NCI-H1105 treated with DMSO at 0.1 percent for 48 hours (cell line): ENCODE results near the gene GMPR.
"Not testable (repeated sequence)": the region's sequence is repeated elsewhere in the genome, so short reads cannot be mapped to it uniquely, and the experiment has no call there.

Experiments used
- DNase-seq: peaks from one replicate; lab custom pipeline; 2025; lab: John Stamatoyannopoulos, UW

The GMPR gene

GRCh38 chr6:16248271-16248853 is 10.0 kb downstream of the GMPR start:
- no peak for DNase-seq

DNA sequence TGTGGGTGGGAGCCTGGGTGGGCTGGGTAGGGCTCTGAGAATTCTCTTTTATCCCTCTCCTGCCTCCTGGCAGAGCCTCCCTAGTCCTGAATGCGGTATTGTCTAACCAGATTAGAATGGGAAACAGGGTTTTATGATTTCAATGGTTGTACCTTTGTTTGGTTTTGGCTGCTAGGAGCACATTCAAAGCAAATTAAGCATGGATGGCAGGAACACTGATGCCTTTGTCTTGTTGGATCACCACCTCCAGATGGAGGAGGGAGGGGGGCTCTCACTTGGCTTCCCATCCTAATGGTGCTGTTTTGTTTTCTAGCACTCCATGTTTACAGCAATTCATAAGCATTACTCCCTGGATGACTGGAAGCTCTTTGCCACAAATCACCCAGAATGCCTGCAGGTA is 11.6 kb downstream of the GMPR start:
- DNase-seq: peak; percentile 54

DNA sequence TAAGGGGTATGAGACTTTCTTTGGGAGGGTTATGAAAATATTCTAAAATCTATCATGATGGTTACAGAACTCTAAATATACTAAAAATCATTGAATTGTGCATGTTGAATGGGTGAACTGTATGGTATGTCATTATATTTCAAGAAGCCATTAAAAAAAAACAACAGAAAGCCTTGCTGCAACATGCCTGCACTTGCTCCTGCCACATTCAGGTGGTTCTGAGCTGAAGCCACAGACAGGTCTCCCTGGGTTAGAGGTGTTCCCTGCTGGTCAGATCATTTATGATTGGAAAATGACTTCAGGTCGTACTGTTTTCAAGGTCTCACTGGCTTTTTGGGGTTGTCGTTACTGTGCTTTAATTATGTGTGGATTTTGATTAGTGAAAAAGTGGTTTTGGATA is 13.3 kb downstream of the GMPR start:
- DNase-seq: peak; percentile 43

GRCh38 chr6:16252686-16253299 is 14.4 kb downstream of the GMPR start:
- DNase-seq: no peak

DNA sequence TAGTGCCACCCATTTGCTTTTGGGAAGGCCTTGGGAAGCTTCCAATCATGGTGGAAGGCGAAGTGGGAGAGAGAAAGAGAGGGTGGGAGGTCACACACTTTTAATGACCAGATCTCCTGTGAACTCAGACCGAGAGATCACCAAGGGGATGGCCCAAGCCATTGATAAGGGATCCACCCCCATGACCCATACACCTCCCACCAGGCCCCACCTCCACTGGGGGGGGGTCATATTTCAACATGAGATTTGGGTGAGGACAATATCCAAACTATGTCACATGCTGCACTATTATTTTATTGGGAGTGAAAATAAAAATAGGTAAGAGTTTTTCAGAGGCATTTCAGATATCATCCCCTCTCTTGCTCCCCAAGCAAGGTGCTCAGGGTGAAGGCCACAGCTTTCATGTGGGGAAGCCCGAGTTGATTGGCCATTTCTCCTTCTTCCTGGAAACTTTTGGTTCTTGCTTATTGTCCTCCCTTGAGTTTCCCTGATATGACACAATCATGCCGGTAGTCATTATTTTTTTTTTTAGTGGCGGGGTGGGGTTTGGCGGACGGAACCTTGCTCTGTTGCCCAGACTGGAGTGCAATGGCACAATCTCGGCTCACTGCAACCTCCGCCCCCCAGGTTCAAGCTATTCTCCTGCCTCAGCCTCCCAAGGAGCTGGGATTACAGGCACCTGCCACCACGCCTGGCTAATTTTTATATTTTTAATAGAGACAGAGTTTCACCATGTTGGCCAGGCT is 15.2 kb downstream of the GMPR start:
- DNase-seq: no peak

- no peak for DNase-seq
These were observed 16.1 kb downstream of the GMPR start for GRCh38 chr6:16254535-16254934.

- DNase-seq: no peak
These were observed 18.4 kb downstream of the GMPR start for GRCh38 chr6:16256781-16257180.

GRCh38 chr6:16257999-16258708 is 19.8 kb downstream of the GMPR start:
- no peak for DNase-seq

- DNase-seq: no peak
These were observed 20.3 kb downstream of the GMPR start for GRCh38 chr6:16258709-16259075.

- not testable (repeated sequence) for DNase-seq
These were observed 21.2 kb downstream of the GMPR start for GRCh38 chr6:16259604-16260003.

- DNase-seq: not testable (repeated sequence)
These were observed 22.2 kb downstream of the GMPR start for GRCh38 chr6:16260602-16261001.

DNA sequence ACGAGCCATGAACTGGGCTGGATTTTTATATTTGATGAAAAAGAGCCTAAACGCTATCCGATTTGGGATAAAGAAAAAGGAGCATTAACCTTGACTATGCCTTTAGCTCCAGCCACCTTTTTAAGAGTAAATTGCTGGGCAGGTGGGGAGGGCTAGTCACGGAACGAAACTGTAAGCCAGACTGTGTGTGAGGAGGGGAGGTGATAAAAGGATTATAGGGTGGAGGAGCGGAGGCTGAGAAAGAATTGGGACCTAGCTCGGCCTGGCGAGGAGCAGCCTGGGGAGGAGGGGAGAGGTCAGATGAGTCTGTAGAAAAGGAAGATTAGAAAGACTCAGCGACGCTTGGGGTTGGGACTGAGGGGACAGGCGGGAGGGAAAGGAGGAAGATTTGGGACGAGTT is 24.4 kb downstream of the GMPR start:
- DNase-seq: not testable (repeated sequence)

- DNase-seq: not testable (repeated sequence)
These were observed 25.2 kb downstream of the GMPR start for GRCh38 chr6:16263464-16264099.

DNA sequence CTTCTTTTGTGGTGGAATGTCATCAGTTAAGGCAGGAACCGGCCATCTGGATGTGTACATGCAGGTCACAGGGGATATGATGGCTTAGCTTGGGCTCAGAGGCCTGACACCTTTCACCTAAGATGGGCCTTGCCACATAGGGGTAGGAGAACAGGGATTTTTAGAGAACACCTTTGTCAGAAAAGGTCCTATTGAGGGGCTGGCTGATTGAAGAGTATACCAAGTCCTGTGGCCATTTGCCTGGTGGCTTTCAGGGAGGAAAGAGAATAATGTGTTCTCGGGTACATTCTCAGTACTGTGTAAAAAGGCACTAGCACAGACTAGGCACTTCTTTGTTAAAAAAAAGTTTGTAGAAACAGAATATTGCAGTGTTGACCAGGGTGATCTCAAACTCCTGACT is 26.4 kb downstream of the GMPR start:
- DNase-seq: no peak

- DNase-seq: no peak
These were observed 27.3 kb downstream of the GMPR start for GRCh38 chr6:16265351-16266341.

GRCh38 chr6:16267428-16268263 is 29.3 kb downstream of the GMPR start:
- no peak for DNase-seq

DNA sequence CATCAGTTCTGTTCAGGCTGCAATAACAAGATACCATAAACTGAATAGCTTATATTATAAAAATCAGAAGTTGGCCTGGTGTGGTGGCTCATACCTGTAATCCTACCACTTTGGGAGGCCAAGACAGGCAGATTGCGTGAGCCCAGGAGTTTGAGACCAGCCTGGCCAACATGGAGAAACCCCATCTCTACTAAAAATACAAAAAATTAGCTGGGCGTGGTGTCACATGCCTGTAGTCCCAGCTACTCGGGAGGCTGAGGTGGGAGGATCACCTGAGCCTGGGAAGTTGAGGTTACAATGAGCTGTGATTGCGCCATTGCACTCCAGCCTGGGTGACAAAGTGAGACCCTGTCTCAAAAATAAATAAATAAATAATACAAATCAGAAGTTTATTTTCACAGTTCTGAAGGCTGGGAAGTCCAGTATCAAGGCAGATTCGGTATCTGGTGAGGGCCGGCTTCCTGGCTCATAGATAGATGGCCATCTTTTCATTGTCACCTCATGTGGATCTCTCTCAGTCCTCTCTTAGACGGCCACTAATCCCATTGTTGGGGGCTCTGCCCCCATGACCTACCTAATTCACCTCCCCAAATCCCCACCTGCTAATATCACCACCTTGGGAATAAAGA is 31.2 kb downstream of the GMPR start:
- DNase-seq: not testable (repeated sequence)

DNA sequence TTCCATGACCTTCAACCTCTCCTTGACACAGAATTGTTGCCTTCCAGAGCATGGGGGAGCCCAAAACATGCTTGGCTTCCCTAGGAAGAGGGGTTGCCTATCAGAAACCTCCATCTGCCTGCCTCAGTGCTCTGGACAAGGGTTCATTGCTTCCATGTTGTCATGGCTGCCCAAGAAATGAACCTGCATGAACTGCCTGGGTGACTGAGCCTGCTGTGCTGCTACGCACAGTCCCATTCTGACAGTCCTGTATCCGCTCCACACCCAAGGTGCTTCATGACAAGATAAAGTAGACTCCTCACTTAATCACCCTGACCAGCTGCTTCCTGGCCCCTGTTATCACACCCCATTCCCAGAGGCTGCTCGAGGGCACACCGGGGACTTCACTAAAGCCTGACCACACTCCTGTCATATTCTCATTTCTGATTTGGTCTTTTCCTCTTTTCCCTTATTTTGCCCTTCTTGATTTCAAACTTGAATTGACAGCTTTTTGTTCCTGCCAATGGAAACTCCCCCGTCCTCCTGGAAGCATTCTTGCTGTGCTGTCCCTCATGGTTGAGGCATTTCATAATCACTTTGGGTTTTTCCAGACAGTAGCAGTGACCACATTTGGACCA is 31.9 kb downstream of the GMPR start:
- DNase-seq: no peak

- DNase-seq: no peak
These were observed 33.0 kb downstream of the GMPR start for GRCh38 chr6:16271428-16271827.
